HL-60 (cell line): Measurements from ENCODE around the gene FTCD.

ENCODE experiments used
- GABPA ChIP-seq: IDR thresholded peaks from 2 replicates; pipeline ENCODE4 v1.6.1; 2012; ENCODE audit warnings: low read depth
- TF ChIP-seq, protein P1 (sequence below): IDR thresholded peaks from one replicate; pipeline ENCODE4 v1.5.1; 2011; ENCODE audit warnings: low read length, control low read depth, inconsistent platforms; ENCODE audit not compliant: insufficient read depth

GRCh38 chr21:46151261-46151988, 4.0 kb downstream of the FTCD start:
- TF ChIP-seq, protein P1, sequence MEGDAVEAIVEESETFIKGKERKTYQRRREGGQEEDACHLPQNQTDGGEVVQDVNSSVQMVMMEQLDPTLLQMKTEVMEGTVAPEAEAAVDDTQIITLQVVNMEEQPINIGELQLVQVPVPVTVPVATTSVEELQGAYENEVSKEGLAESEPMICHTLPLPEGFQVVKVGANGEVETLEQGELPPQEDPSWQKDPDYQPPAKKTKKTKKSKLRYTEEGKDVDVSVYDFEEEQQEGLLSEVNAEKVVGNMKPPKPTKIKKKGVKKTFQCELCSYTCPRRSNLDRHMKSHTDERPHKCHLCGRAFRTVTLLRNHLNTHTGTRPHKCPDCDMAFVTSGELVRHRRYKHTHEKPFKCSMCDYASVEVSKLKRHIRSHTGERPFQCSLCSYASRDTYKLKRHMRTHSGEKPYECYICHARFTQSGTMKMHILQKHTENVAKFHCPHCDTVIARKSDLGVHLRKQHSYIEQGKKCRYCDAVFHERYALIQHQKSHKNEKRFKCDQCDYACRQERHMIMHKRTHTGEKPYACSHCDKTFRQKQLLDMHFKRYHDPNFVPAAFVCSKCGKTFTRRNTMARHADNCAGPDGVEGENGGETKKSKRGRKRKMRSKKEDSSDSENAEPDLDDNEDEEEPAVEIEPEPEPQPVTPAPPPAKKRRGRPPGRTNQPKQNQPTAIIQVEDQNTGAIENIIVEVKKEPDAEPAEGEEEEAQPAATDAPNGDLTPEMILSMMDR, result no peak
- TF ChIP-seq GABPA, result no peak
